Measurements from ENCODE around the gene VEGFA. TPM values are rescaled to one million over a fixed set of nuclear protein-coding genes. Genes with fewer than 3 reads are reported as not detected.

Gene VEGFA
- total RNA-seq, 1 donor from 2014 or later = 231 TPM

- Histone ChIP-seq H3K9me3 (no peaks in the 10 kb centered on the region), H3K4me1 (peaks cover 15% of the 10 kb centered on the region), H3K27me3 (no peaks in the 10 kb centered on the region), H3K27ac (no peak overlapping the region), H3K4me3 (no peak overlapping the region), H3K36me3 (no peaks in the 10 kb centered on the region)
- no peak for TF ChIP-seq CTCF (IDR thresholded peaks at IDR 0.05)
- intact Hi-C loops (cut with DNase I) = no loop called here
- DNase-seq (no peak), ATAC-seq (no peak)
These were observed 26.2 kb downstream of the VEGFA start for GRCh38 chr6:43796168-43796567.

- ATAC-seq (no peak), DNase-seq (no peak)
- Histone ChIP-seq H3K36me3 (no peaks in the 10 kb centered on the region), H3K4me1 (peaks cover 25% of the 10 kb centered on the region), H3K9me3 (no peaks in the 10 kb centered on the region), H3K27me3 (no peaks in the 10 kb centered on the region), H3K4me3 (no peak overlapping the region), H3K27ac (no peak overlapping the region)
- no peak for TF ChIP-seq CTCF (IDR thresholded peaks at IDR 0.05)
- intact Hi-C loops (cut with DNase I) = no loop called here
These were observed 27.2 kb downstream of the VEGFA start for GRCh38 chr6:43796903-43797890.

- H3K27me3 ChIP-seq = no peaks in the 10 kb centered on the region
- peak overlapping the region; percentile 58 for H3K27ac ChIP-seq
- peaks cover 32% of the 10 kb centered on the region for H3K4me1 ChIP-seq
- no peak for TF ChIP-seq CTCF (IDR thresholded peaks at IDR 0.05)
- H3K36me3 ChIP-seq = no peaks in the 10 kb centered on the region
- H3K9me3 ChIP-seq = no peaks in the 10 kb centered on the region
- no peak for ATAC-seq
- intact Hi-C loops (cut with DNase I) = no loop called here
- no peak overlapping the region for H3K4me3 ChIP-seq
- no peak for DNase-seq
These were observed 27.9 kb downstream of the VEGFA start for GRCh38 chr6:43797919-43798318.

GRCh38 chr6:43798688-43799444 is 28.9 kb downstream of the VEGFA start:
- ATAC-seq (peak; percentile 94), DNase-seq (peak; percentile 90)
- Histone ChIP-seq H3K9me3 (no peaks in the 10 kb centered on the region), H3K27ac (peak overlapping the region; percentile 58), H3K27me3 (no peaks in the 10 kb centered on the region), H3K4me1 (peaks cover 38% of the 10 kb centered on the region), H3K36me3 (no peaks in the 10 kb centered on the region), H3K4me3 (no peak overlapping the region)
- intact Hi-C loops (cut with DNase I) = no loop called here
- TF ChIP-seq CTCF (IDR thresholded peaks at IDR 0.05) = no peak

GRCh38 chr6:43799551-43800297 is 29.7 kb downstream of the VEGFA start:
- H3K27ac ChIP-seq = peak overlapping the region; percentile 58
- no peaks in the 10 kb centered on the region for H3K9me3 ChIP-seq
- H3K27me3 ChIP-seq = no peaks in the 10 kb centered on the region
- intact Hi-C loops (cut with DNase I) = no loop called here
- H3K36me3 ChIP-seq = no peaks in the 10 kb centered on the region
- peaks cover 38% of the 10 kb centered on the region for H3K4me1 ChIP-seq
- no peak for TF ChIP-seq CTCF (IDR thresholded peaks at IDR 0.05)
- DNase-seq (no peak), ATAC-seq (peak; percentile 2)
- no peak overlapping the region for H3K4me3 ChIP-seq

All from upper lobe of right lung (tissue), 1 donor.